ENCODE data around the gene EYA4. TPM values are rescaled to one million over a fixed set of nuclear protein-coding genes. Genes with fewer than 3 reads are reported as not detected.

EYA4 gene
- total and polyA plus RNA-seq, 2 of the 4 experiments (the other 2 are of a cell fraction), result 5.7 to 11.1 TPM

- H3K56ac ChIP-seq (ENCODE audit: extremely low read depth, insufficient read depth, low read length), result no peak overlapping the region
- no peak overlapping the region for H3K9ac ChIP-seq (ENCODE audit: low read depth, low read length)
- no peak overlapping the region for H4K8ac ChIP-seq (ENCODE audit: low read depth in 2 of 2, low read length in 2 of 2)
- H3K4me3 ChIP-seq (ENCODE audit: insufficient read depth, low read depth, low read length), result no peak overlapping the region
- no peak overlapping the region for H3K27ac ChIP-seq (ENCODE audit: insufficient read depth, low read length)
- H3K4me1 ChIP-seq (ENCODE audit: control insufficient read depth, insufficient read depth, low read length), result no peaks in the 10 kb centered on the region
- H2BK20ac ChIP-seq (ENCODE audit: low read depth, low read length), result no peak overlapping the region
- no peaks in the 10 kb centered on the region for H3K79me1 ChIP-seq (ENCODE audit: low read depth in 1 of 2, low read length in 2 of 2)
- H3K23ac ChIP-seq (ENCODE audit: low read depth, low read length), result no peak overlapping the region
- H3K4me2 ChIP-seq (ENCODE audit: low read depth, low read length), result no peak overlapping the region
- H2AK5ac ChIP-seq (ENCODE audit: low read depth, low read length), result no peak overlapping the region
- H2AFZ ChIP-seq (replicated peaks; ENCODE audit: low read length, poor library complexity), result no peak overlapping the region
- BruUV-seq (replicated peaks), result no TSS peak
- no peaks in the 10 kb centered on the region for H3K9me1 ChIP-seq (ENCODE audit: insufficient read depth, low read length)
- ChIA-PET POLR2A (ENCODE audit: unreplicated experiment) (no interaction called here), CTCF (no interaction called here)
- no CpG with 5 or more reads among the region's 2 CpGs for WGBS, 2 experiments (ENCODE audit: extremely low coverage in 2 of 2, insufficient read length in 1 of 2)
- no peak for ATAC-seq (ENCODE audit: low read depth)
- dilution Hi-C loops (cut with HindIII; ENCODE audit: low sequenced_read_pairs, unreplicated experiment) (no loop called here), in situ Hi-C loops (cut with MboI; ENCODE audit: low sequenced_read_pairs) (no loop called here), intact Hi-C loops (cut with micrococcal nuclease) (no loop called here)
- H4K20me1 ChIP-seq (ENCODE audit: insufficient read depth, low read length), result no peaks in the 10 kb centered on the region
- H4K91ac ChIP-seq (ENCODE audit: insufficient read depth, low read depth, low read length), result no peak overlapping the region
- H3K27me3 ChIP-seq (ENCODE audit: control insufficient read depth, insufficient read depth, low read length), result no peaks in the 10 kb centered on the region
- no peak overlapping the region for H4K5ac ChIP-seq (ENCODE audit: low read depth, low read length)
- no peaks in the 10 kb centered on the region for H3K36me3 ChIP-seq (ENCODE audit: control insufficient read depth, insufficient read depth, low read length)
- H2BK120ac ChIP-seq (ENCODE audit: low read depth, low read length), result no peak overlapping the region
- TF ChIP-seq RCOR1 (IDR thresholded peaks at IDR 0.05; ENCODE audit: insufficient replicate concordance, low read length), result no peak
- TF ChIP-seq MAFK (IDR thresholded peaks at IDR 0.05; ENCODE audit: low read depth, low read length), result no peak
- H2AK9ac ChIP-seq (replicated peaks; ENCODE audit: low read depth, low read length, poor library complexity), result no peak overlapping the region
- H3K14ac ChIP-seq (replicated peaks; ENCODE audit: low read depth, low read length), result no peak overlapping the region
- H3K4ac ChIP-seq (ENCODE audit: low read depth, low read length), result no peak overlapping the region
- H3K9me3 ChIP-seq (ENCODE audit: control insufficient read depth, insufficient read depth, low read length), result no peaks in the 10 kb centered on the region
- H2BK15ac ChIP-seq (ENCODE audit: low read depth, low read length), result no peak overlapping the region
- no peak overlapping the region for H2BK5ac ChIP-seq (ENCODE audit: low read depth, low read length, poor library complexity, severe bottlenecking)
- no peak for DNase-seq
- H3K18ac ChIP-seq (ENCODE audit: low read depth, low read length), result no peak overlapping the region
Observed at GRCh38 chr6:133225560-133225959, 15.6 kb upstream of the EYA4 start.

All from IMR-90 (cell line).